HG03558 (cell line): Measurements from ENCODE around the gene SLC6A16.
"Not testable (repeated sequence)": the region's sequence is repeated elsewhere in the genome, so short reads cannot be mapped to it uniquely, and the experiment has no call there.

Experiments used
- ATAC-seq: cut with Tn5 transposase; IDR thresholded peaks from one replicate; pipeline ENCODE4 v1.9.1; 2021; ENCODE audit warnings: moderate number of reproducible peaks; ENCODE audit not compliant: unreplicated experiment; ENCODE audit errors: extremely low read depth

Gene SLC6A16

DNA sequence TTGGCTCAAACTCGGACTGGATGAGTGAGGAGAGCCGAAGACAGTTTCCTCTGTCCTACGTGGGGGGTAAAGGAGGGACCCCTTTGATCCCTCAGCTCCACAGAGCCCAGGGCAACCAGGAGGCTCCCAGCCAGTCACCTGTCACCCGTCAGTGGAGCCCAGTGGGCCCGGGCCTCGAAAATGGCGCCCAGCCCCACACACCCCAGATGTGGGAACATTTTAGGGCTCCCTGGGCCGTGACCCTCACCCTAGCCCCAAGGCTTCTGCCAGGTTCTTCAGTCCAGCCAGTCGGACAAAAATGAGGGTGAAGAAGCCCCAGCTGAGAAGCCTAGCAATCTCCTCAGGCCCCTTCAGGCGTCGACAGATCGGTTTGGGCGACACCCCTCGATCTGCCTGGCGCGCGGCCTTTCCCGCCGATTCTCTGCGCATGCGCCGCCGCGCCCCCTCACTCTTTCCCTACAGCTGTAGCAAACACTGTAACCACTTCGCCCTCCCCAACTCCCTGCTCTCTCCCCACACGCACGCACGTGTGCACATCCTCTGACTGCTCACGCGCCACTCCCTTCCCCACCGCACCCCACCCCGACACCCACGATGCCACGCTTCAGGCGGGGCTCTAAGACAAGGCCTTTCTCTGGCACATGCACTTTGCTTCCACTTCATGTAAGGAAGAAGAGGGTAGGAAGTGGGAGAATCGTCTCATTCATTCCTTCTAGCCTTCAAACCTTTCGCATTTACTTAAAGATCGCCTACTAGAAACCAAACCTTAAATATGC lies at the start of gene SLC6A16:
Gene SLC6A16 (minus strand): TSS at position 391 of the 776 bp plus-strand sequence. CDS start 13,844 bp downstream, outside the sequence.
- ATAC-seq = no peak

DNA sequence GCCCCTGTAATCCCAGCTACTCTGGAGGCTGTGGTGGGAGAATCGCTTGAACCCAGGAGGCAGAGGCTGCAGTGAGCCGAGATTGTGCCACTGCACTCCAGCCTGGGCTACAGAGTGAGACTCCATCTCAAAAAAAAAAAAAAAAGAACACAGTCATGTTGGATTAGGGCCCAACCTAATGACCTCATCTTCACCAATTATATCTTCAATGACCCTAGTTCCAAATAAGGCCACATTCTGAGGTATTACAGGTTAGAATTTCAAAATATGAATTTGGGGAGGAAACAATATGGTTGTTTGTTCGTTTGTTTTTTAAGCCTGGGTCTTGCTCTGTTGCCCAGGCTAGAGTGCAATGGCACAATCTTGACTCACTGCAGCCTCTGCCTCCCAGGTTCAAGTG lies 48.2 kb upstream of the SLC6A16 start:
- ATAC-seq = not testable (repeated sequence)

DNA sequence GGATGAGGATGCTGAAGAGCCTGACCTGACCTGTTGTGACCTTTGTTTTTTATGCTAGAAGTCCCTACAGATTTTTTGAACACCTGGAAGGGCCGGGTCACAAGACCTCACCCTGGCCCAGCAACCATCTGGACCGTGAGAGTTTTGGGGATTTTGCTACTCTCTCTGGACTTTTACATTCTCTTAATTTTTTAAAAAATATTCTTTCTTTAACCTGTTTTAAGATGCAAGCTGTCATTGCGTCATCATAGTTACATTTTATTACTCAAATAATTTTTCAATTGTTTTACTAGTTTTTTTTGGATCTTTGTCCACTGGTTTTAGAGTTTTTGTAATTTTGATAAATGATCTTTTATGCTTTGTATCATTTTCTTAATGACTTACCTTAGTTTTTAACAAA lies 46.2 kb upstream of the SLC6A16 start:
- ATAC-seq = no peak

DNA sequence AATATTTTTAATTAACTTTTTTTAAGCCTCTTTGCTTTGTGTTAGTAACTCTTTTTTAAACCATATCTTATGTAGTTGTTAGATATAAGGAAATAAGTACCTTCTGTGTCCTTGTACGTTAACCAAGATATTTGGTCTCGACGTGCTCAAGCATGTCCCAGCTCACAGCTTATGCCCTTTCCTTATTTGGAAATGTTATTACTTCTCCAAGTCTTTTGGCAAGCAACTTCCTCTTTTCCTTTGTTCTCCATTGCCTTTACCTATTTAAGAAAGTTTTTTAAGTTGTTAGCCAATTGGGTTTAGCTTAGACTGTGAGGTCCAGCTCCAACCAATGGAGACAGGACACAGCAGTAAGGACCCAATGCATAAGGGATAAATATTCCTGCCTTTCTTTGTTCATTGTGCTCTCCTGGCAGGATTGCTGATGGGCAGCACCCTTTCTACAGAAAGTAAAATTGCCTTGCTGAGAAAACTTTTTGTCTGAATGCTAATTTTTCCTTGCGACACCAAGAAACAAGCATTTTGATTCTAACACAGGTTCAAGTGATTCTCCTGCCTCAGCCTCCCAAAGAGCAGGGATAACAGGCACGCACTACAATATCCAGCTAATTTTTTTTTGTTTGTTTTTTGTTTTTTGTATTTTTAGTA lies 43.8 kb upstream of the SLC6A16 start:
- no peak for ATAC-seq

DNA sequence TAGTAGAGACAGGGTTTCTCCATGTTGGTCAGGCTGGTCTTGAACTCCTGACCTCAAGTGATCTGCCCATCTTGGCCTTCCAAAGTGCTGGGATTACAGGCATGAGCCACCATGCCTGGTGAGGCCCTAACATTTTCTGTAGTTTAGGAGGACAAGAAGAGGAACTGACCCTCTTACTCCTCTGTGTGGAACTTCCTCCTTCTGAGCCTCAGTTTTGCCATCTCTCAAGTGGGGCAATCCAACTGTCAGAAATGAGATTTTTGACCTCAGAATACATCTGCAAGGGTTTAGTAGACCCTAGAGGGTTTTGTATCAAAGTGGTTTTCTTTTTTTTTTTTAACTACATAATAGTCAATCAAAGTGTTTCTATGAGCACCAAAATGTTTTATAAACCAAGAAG lies 41.1 kb upstream of the SLC6A16 start:
- no peak for ATAC-seq

DNA sequence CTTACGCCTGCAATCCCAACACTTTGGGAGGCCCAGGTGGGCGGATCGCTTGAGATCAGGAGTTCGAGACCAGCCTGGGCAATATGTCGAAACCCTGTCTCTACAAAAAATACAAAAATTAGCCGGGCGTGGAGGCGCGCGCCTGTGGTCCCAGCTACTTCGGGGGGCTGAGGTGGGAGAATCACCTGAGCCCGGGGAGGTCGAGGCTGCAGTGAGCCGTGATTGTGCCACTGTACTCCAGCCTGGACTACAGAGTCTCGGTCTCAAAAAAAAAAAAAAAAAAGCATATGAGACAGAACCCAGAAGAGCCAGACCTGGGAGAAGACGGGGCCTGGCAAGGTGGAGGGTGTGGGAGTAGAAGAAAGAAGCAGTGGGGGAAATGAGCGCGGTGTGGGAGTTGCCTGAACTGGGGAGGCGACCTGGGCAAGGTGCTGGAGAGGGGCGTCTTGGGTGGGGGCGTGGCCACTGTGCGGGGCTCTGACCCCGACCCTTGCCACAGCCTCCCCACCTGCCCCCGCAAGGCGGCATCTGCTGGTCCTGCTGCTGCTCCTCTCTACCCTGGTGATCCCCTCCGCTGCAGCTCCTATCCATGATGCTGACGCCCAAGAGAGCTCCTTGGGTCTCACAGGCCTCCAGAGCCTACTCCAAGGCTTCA lies 39.2 kb upstream of the SLC6A16 start:
- no peak for ATAC-seq

DNA sequence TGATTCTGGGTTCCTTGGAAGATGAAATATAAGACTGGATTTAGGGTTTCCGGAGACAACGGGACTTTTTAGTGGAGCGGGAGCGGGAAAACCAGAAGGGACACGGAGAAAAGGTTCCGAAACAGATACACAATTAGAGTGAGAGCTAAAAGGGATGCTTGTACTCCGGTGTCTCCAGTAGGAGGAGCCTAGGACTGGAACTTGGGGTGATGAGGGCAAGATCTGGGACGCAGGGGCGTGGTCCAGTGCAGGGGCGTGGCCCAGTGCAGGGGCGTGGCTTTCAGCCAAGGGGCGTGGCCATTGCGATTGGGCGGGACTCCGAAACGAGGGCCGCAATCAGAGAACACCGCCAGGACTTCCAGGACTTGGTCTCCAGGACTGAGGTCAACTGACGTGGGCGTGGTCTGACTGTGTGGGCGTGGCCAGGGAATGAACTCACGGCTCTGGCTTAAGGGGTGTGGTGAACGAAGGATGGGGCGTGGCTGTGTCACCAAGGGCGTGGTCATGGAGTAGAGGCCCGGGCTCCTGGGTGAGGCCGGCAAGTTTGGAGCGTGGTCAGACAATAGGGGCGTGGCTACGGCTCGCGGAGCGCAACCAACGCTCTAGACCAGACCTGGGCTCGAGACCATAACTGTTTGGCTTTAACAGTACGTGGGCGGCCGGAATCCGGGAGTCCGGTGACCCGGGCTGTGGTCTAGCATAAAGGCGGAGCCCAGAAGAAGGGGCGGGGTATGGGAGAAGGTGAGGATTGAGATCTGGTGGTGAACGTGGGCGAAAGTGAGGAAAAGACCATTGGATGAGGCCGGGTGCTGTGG lies 38.5 kb upstream of the SLC6A16 start, which contains the start of gene DKKL1:
Gene DKKL1 (plus strand): TSS at position 610 of the 815 bp plus-strand sequence. CDS start 122 bp downstream, at position 732.
- no peak for ATAC-seq

DNA sequence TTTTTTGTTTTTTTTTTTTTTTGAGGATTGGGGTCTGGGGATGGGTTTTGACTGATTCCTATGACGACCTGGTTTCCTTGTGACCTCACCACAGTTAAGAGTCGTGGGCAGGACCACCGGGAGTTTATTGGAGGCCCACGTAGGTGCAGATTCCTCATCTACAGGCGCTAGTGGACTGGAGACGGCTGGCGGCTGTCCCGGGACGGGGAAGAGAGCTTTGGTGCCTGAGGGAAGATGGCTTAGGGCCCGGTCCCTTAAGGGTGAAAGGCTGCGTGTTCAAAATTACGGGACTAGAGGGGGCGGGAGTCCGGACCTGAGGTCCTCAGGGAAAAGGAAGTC lies 37.9 kb upstream of the SLC6A16 start:
- ATAC-seq = no peak

DNA sequence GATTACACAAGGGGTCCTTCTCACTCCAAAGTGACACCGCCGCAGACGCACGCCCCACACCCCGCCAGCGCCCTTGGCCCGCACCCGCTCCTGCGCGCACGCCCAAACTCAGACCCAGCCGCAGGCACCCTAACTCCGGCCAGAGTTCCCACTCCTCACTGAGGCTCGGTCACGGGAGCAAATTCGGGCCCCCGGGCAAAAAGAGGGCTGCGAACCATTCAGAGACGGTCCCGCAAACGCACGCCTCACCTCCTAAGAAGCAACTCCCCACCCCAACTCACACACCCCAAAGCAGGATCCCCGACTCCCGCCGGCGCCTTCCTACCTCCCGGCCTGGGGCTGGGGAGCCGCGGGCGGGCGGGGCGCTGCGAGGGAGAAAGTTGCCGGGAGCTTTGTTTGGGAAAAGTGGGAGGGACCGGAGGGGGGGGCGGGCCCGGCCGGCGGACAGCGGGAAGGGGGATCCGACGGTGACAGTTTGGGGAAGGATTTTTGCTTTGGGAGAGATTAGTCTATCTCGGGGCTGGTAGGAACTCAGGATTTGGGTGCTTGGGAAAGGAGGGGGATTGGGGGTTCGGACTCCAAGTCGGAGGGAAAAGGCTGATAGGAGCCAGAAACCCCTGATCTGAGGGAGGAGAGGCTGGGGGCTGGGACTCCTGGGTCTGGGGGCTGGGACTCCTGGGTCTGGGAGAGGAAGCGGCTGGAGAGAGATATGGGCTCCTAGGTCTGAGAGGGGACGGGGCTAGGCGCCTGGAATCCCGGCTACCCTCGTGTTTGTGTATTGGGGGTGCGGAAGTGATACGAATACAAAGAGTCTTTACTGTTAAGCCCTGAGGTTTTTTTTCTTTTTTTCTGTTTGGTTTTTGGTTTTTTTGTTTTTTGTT lies 37.3 kb upstream of the SLC6A16 start, which contains the start of gene TEAD2:
Gene TEAD2 (minus strand): TSS at position 369 of the 881 bp plus-strand sequence. CDS start 2,341 bp downstream, outside the sequence.
- ATAC-seq = no peak

DNA sequence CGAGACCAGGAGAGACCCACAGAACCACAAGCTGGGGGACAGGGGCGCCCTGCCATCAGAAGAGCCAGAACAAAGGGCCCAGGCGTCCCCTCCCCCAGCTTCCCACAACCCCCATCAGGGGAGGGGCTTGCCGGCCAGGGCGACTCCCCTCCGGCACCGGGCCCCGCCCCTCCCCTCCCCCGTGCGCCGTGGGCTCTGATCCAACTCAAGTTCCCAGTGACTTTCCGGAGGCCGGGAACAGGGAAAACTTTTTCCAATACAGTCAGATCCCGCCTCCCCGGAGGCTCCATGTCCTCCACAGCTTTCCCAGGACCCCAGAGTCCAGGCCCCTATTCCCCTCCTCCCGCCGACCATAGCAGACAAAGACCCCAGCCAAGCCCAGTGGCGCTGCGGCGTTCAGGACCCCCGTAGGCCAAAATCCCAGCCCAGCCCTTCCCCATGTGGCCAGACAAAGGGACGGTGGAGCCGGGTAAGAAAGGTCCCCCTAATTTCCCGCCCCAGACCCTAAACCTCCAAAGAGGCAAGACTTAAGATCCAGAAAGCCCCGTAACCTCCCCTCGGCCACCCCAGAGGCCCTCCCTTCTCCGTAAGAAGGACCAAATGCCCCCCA lies 36.6 kb upstream of the SLC6A16 start:
- ATAC-seq = no peak

DNA sequence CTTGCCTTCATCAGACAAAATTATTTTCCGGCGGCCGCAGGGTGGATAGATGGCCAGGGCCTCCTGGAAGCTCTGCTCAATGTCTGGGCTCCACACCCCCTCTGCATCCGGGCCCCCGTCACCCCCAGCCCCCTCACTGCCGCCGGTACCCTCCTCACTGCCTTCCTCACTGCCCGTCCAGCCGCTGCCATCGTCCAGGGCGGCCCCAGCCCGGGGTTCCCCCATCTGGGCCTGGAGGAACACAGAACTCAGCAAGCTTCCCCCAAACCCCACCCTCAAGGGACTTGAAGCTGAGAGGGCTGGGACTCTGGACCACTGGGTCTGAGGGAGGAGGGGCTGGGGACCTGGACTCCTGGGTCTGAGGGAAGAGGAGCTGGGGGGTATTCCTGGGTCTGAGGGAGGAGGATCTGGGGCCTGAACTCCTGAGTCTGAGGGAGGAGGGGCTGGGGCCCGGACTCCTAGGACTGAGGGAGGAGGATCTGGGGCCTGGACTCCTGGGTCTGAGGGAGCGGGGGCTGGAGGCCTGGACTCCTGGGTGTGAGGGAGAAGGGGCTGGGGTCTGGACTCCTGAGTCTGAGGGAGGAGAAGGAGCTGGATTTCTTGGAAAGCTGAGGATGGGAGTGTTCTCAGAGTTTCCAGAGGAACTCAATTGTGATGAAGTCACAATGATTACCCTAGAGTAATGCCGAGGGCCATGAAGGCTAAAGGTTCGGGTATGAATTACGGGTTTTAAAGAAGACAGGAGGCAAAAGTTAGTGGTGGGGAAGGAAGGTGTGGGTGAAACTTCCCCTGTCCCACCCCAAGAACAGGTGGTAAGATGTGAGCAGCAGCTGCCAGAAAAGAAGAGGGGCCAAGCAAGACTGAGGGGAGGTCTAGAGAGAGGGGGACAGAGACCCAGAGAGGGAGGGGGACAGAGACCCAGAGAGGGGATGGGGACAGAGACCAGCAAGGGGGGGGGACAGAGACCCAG lies 35.1 kb upstream of the SLC6A16 start:
- no peak for ATAC-seq

DNA sequence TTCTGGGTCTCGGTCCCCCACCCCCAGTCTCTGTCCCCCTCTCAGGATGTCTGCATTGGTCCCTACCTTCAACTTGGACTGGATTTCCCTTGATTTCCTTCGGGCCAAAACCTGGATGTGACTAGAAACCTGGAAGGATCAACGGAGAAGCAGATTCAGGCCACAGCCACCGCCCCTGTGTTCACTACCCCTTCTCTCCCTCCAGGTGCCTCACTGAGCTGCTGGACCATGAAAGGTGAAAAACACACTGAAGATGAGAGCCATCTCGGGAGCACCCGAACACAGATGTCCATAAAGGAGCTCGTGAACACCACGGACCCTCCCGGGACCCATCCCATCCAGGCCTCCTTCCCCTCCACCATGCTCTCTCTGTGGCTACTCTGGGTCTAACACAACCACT lies 32.2 kb upstream of the SLC6A16 start:
- no peak for ATAC-seq

DNA sequence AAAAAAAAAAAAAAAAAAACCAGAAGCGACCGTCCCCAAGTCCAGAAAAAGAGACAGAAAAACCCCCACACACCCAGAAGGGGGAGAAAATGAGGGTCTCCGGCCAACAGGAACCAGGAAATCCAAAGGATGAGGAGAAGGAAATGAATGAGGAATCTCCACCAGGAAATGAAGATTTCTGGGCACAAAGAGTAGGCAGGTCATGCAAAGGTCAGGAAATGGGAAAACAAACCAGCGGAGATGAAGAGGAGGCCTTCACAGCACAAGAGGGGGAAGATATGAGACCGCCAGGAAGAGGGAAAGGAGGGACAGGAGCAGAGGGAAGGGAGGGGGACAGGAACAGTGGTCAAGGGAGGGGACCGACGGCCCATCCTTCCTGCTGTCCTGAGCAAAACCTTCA lies 31.4 kb upstream of the SLC6A16 start:
- ATAC-seq = no peak

DNA sequence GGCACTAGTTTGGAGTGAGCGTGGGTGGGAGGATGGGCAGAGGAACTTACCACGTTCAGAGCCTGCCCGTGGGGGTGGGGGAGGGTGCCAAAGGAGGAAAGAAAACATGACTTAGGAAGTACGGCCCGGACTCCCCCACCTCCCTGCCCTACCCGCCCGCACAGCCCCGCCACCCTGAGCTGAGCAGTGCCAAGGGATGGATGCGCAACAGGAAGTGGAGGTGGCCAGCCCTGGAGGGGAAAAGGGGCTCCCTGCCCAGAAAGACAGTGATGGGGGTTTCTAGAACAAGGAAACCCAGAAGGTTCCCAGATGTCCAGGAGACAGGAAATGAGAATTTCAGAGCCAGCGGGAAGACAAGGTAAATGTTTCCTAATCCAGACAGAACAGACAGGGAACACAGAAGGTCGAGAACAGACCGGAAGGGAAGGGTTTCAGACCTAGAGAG lies 30.9 kb upstream of the SLC6A16 start:
- ATAC-seq = no peak

DNA sequence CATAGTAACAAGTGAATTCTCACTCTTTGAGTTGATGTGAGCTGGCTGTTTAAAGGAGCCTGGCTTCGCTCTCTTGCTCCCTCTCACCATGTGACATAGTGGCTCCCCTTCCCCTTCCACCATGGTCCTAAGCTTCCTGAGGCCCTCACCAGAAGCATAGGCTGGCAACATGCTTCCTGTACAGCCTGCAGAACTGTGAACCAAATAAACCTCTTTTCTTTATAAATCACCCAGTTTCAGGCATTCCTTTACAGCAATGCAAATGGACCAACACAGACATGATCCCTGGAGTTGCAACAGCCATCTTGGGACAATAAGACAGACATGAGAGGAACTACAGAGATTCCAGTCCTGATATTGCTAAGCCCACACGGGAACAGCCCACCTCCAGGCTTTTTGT lies 24.6 kb upstream of the SLC6A16 start:
- ATAC-seq = no peak

DNA sequence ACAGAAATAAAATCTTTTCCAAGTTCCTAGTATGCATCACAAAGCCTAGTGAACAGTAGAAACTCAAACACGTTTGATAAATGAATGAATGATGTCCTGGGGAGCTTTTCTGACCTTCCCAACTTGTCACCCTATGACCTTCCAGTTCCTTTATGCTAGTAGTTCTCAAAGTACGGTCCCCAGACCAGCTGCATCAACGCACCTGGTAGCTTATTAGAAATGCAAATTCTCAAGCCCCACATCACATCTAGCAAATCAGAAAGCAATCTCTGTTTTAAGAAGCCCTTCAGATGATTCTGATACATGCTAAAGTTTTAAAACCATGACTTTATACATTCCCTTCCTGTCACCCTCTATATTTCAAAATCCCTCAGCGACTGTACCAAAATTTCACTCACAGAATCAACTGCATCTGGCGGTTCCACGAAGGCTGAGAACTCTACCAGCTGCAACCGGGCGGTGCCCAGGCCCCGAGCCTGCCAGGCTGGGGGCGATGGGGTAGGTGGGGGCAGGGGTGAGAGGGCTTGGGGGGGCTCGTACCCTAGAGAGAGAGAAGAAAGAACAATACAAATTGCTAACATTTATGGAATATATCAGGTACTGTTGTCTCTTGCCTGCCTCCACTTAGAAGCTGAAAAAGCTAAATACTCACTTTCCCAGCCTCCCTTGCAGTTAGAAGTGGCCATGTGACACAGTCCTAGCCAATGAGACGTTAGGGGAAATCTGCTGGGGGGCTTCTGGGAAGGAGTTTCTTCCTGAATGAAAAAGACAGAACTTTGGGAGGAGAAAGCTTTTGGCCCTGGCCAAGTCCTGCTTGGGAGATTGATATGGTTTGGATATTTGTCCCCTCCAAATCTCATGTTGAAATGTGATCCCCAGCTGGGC lies 23.6 kb upstream of the SLC6A16 start:
- no peak for ATAC-seq

DNA sequence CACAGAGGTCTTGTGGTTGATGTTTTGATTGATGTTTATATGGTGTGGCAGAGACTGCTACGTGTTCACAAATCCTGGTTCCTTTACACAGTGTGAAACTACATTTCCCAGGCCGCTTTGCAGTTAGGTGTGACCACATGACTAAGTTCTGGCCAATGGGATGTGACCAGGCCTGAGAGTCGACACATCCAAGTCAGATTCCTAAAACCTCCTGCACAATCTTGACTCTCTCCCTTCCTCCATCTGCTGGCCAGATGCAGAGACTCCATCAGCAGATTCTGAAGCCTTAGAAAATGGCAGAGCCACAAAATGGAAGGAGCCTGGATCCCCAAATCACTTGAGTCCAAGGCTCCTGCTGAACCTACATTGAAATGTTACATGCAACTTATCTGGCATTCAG lies 22.8 kb upstream of the SLC6A16 start:
- no peak for ATAC-seq
